CD4-positive, alpha-beta T cell treated with Interleukin-6 for 4 hours (primary cell): ENCODE results near the gene PDE8B.

Experiments
- DNase-seq: peaks from one replicate; pipeline ENCODE4 v3.0.0-alpha.2; 2020; ENCODE audit warnings: mixed read lengths

The PDE8B gene

GRCh38 chr5:77418162-77418561 lies 207.7 kb downstream of the PDE8B start:
- DNase-seq = no peak

GRCh38 chr5:77418601-77419581 lies 208.4 kb downstream of the PDE8B start:
- DNase-seq = no peak

GRCh38 chr5:77419644-77420582 lies 209.4 kb downstream of the PDE8B start:
- no peak for DNase-seq

GRCh38 chr5:77420940-77421339 lies 210.5 kb downstream of the PDE8B start:
- no peak for DNase-seq

- no peak for DNase-seq
Measured at GRCh38 chr5:77423022-77423750, 212.7 kb downstream of the PDE8B start.

GRCh38 chr5:77424921-77425320 lies 214.4 kb downstream of the PDE8B start:
- DNase-seq = no peak

- DNase-seq = no peak
Measured at GRCh38 chr5:77425420-77425819, 214.9 kb downstream of the PDE8B start.

- DNase-seq = no peak
Measured at GRCh38 chr5:77425998-77426659, 215.6 kb downstream of the PDE8B start.

- no peak for DNase-seq
Measured at GRCh38 chr5:77426670-77427069, 216.2 kb downstream of the PDE8B start.

GRCh38 chr5:77427998-77428397 lies 217.5 kb downstream of the PDE8B start:
- no peak for DNase-seq

GRCh38 chr5:77428526-77428925 lies 218.0 kb downstream of the PDE8B start:
- DNase-seq = no peak

- no peak for DNase-seq
Measured at GRCh38 chr5:77430726-77431125, 220.2 kb downstream of the PDE8B start.

GRCh38 chr5:77431286-77431685 lies 220.8 kb downstream of the PDE8B start:
- DNase-seq = no peak

GRCh38 chr5:77431719-77432118 lies 221.2 kb downstream of the PDE8B start:
- DNase-seq = no peak

- DNase-seq = no peak
Measured at GRCh38 chr5:77437194-77437593, 226.7 kb downstream of the PDE8B start.

GRCh38 chr5:77438071-77438470 lies 227.6 kb downstream of the PDE8B start:
- DNase-seq = no peak

- no peak for DNase-seq
Measured at GRCh38 chr5:77443670-77444069, 233.2 kb downstream of the PDE8B start.

GRCh38 chr5:77444356-77444755 lies 233.9 kb downstream of the PDE8B start:
- no peak for DNase-seq

- DNase-seq = no peak
Measured at GRCh38 chr5:77448831-77449230, 238.4 kb downstream of the PDE8B start.

GRCh38 chr5:77449277-77449676 lies 238.8 kb downstream of the PDE8B start:
- DNase-seq = no peak

GRCh38 chr5:77449981-77450380 lies 239.5 kb downstream of the PDE8B start:
- DNase-seq = no peak

GRCh38 chr5:77452351-77452750 lies 241.9 kb downstream of the PDE8B start:
- DNase-seq = no peak
